ENCODE results near the gene OTULIN. TPM values are rescaled to one million over a fixed set of nuclear protein-coding genes. Genes with fewer than 3 reads are reported as not detected.

OTULIN gene
- total and polyA plus RNA-seq, 7 donors: 2.3 to 20.4 (median 12.4) TPM

- no peak for TF ChIP-seq CTCF (IDR thresholded peaks at IDR 0.05)
- H3K9me3 ChIP-seq: no peaks in the 10 kb centered on the region
- DNase-seq: no peak
- H3K4me3 ChIP-seq: no peak overlapping the region
- peak; percentile 26 to 69 (median 40) for ATAC-seq
- intact Hi-C loops (cut with DNase I): no loop called here
- peaks cover 13% of the 10 kb centered on the region for H3K4me1 ChIP-seq
- H3K27ac ChIP-seq: no peak overlapping the region
- no peaks in the 10 kb centered on the region for H3K27me3 ChIP-seq (ENCODE audit: insufficient read depth in 3 of 3, low read length in 2 of 3)
- 74 to 82% (median 78%) methylated on average over 9 of the region's 9 CpGs for WGBS, 3 donors
- no peaks in the 10 kb centered on the region for H3K36me3 ChIP-seq (ENCODE audit: insufficient read depth in 1 of 2, low read depth in 1 of 2)
These were observed 8.2 kb downstream of the OTULIN start for GRCh38 chr5:14672484-14673394.

- H3K9me3 ChIP-seq: no peaks in the 10 kb centered on the region
- no peak overlapping the region for H3K27ac ChIP-seq
- H3K27me3 ChIP-seq (ENCODE audit: insufficient read depth in 3 of 3, low read length in 2 of 3): no peaks in the 10 kb centered on the region
- ATAC-seq: no peak
- H3K36me3 ChIP-seq (ENCODE audit: insufficient read depth in 1 of 2, low read depth in 1 of 2): no peaks in the 10 kb centered on the region
- intact Hi-C loops (cut with DNase I): no loop called here
- no peak for DNase-seq
- WGBS, 3 donors: 77 to 96% (median 95%) methylated on average over 3 of the region's 3 CpGs
- H3K4me3 ChIP-seq: no peak overlapping the region
- no peak for TF ChIP-seq CTCF (IDR thresholded peaks at IDR 0.05)
- H3K4me1 ChIP-seq: peaks cover 16% of the 10 kb centered on the region
These were observed 8.9 kb downstream of the OTULIN start for GRCh38 chr5:14673443-14673842.

- Histone ChIP-seq H3K36me3 (ENCODE audit: insufficient read depth in 1 of 2, low read depth in 1 of 2) (peaks cover 3 to 7% of the 10 kb centered on the region in 2 donors), H3K27ac (no peak overlapping the region), H3K27me3 (ENCODE audit: insufficient read depth in 3 of 3, low read length in 2 of 3) (no peaks in the 10 kb centered on the region), H3K4me3 (no peak overlapping the region), H3K4me1 (peaks cover 26% of the 10 kb centered on the region), H3K9me3 (no peaks in the 10 kb centered on the region)
- TF ChIP-seq CTCF (IDR thresholded peaks at IDR 0.05): no peak
- DNase-seq: no peak
- intact Hi-C loops (cut with DNase I): no loop called here
- no peak for ATAC-seq
- WGBS, 3 donors: 82 to 85% (median 84%) methylated on average over 8 of the region's 8 CpGs
These were observed 10.7 kb downstream of the OTULIN start for GRCh38 chr5:14674983-14675854.

GRCh38 chr5:14675865-14676300 is 11.4 kb downstream of the OTULIN start:
- Histone ChIP-seq H3K9me3 (no peaks in the 10 kb centered on the region), H3K36me3 (ENCODE audit: insufficient read depth in 1 of 2, low read depth in 1 of 2) (peaks cover 3 to 13% of the 10 kb centered on the region in 2 donors), H3K4me3 (no peak overlapping the region), H3K27me3 (ENCODE audit: insufficient read depth in 3 of 3, low read length in 2 of 3) (no peaks in the 10 kb centered on the region), H3K4me1 (peaks cover 26% of the 10 kb centered on the region), H3K27ac (no peak overlapping the region)
- intact Hi-C loops (cut with DNase I): no loop called here
- TF ChIP-seq CTCF (IDR thresholded peaks at IDR 0.05): no peak
- DNase-seq: no peak
- WGBS, 3 donors: 67 to 76% (median 72%) methylated on average over 6 of the region's 6 CpGs
- no peak for ATAC-seq

Data from psoas muscle (tissue), 8 donors.